ENCODE data around the gene ANK3.

ANK3 gene

GRCh38 chr10:60257767-60258428, 131.8 kb downstream of the ANK3 start:
- H2BK120ac ChIP-seq (ENCODE audit: insufficient read depth, low read length, poor library complexity), result no peak overlapping the region
- H3K4me1 ChIP-seq (ENCODE audit: control insufficient read depth in 1 of 2, insufficient read depth in 2 of 2, low read length in 2 of 2), result peaks cover 0 to 5% of the 10 kb centered on the region in 2 experiments
- no peak overlapping the region for H2AFZ ChIP-seq (ENCODE audit: insufficient read depth, low read length, poor library complexity)
- no peak overlapping the region for H3K23ac ChIP-seq (ENCODE audit: low read length)
- H2AK5ac ChIP-seq (ENCODE audit: low read length), result no peak overlapping the region
- H3K27me3 ChIP-seq (ENCODE audit: insufficient read depth, low read length), result no peaks in the 10 kb centered on the region
- H2BK12ac ChIP-seq (ENCODE audit: low read length), result no peak overlapping the region
- no peak overlapping the region for H4K8ac ChIP-seq (ENCODE audit: low read depth, low read length)
- no peaks in the 10 kb centered on the region for H3K79me1 ChIP-seq (ENCODE audit: low read length)
- H3K27ac ChIP-seq (ENCODE audit: low read depth, low read length), result no peak overlapping the region
- WGBS (ENCODE audit: extremely low coverage, insufficient coverage, insufficient read length), result no CpG with 5 or more reads among the region's 3 CpGs
- no peak overlapping the region for H4K91ac ChIP-seq (ENCODE audit: low read depth, low read length)
- H2BK5ac ChIP-seq (ENCODE audit: low read depth, low read length, poor library complexity), result no peak overlapping the region
- no peak overlapping the region for H3K4me3 ChIP-seq (ENCODE audit: low read depth, low read length)
- no peaks in the 10 kb centered on the region for H3K36me3 ChIP-seq (ENCODE audit: control insufficient read depth in 1 of 2, insufficient read depth in 2 of 2, low read length in 2 of 2)
- H3K9ac ChIP-seq (ENCODE audit: low read length), result no peak overlapping the region
- no peak overlapping the region for H3K4ac ChIP-seq (ENCODE audit: low read depth, low read length)
- no peaks in the 10 kb centered on the region for H3K79me2 ChIP-seq (ENCODE audit: control insufficient read depth, insufficient read depth, low read length, poor library complexity)
- H3K14ac ChIP-seq (ENCODE audit: low read length), result no peak overlapping the region
- no peak for DNase-seq
- H3K4me2 ChIP-seq (ENCODE audit: low read length), result no peak overlapping the region
- no peak overlapping the region for H4K12ac ChIP-seq (ENCODE audit: low read depth, low read length)
- no peaks in the 10 kb centered on the region for H3K9me3 ChIP-seq (ENCODE audit: insufficient read depth, low read depth, low read length)
- H3K18ac ChIP-seq (ENCODE audit: low read length), result no peak overlapping the region

- H3K36me3 ChIP-seq (ENCODE audit: control insufficient read depth in 1 of 2, insufficient read depth in 2 of 2, low read length in 2 of 2), result no peaks in the 10 kb centered on the region
- H2BK12ac ChIP-seq (ENCODE audit: low read length), result no peak overlapping the region
- no peaks in the 10 kb centered on the region for H3K9me3 ChIP-seq (ENCODE audit: insufficient read depth, low read depth, low read length)
- no peak overlapping the region for H3K14ac ChIP-seq (ENCODE audit: low read length)
- no peaks in the 10 kb centered on the region for H3K27me3 ChIP-seq (ENCODE audit: insufficient read depth, low read length)
- no peak overlapping the region for H3K4ac ChIP-seq (ENCODE audit: low read depth, low read length)
- no peak overlapping the region for H3K4me2 ChIP-seq (ENCODE audit: low read length)
- H4K8ac ChIP-seq (ENCODE audit: low read depth, low read length), result no peak overlapping the region
- no peak overlapping the region for H3K23ac ChIP-seq (ENCODE audit: low read length)
- no peak overlapping the region for H2AFZ ChIP-seq (ENCODE audit: insufficient read depth, low read length, poor library complexity)
- H3K79me2 ChIP-seq (ENCODE audit: control insufficient read depth, insufficient read depth, low read length, poor library complexity), result no peaks in the 10 kb centered on the region
- H3K27ac ChIP-seq (ENCODE audit: low read depth, low read length), result no peak overlapping the region
- no peak overlapping the region for H3K9ac ChIP-seq (ENCODE audit: low read length)
- no peak overlapping the region for H4K12ac ChIP-seq (ENCODE audit: low read depth, low read length)
- no peak overlapping the region for H2AK5ac ChIP-seq (ENCODE audit: low read length)
- H3K4me1 ChIP-seq (ENCODE audit: control insufficient read depth in 1 of 2, insufficient read depth in 2 of 2, low read length in 2 of 2), result no peaks in the 10 kb centered on the region
- H3K18ac ChIP-seq (ENCODE audit: low read length), result no peak overlapping the region
- no peak overlapping the region for H2BK120ac ChIP-seq (ENCODE audit: insufficient read depth, low read length, poor library complexity)
- DNase-seq, result no peak
- H2BK5ac ChIP-seq (ENCODE audit: low read depth, low read length, poor library complexity), result no peak overlapping the region
- no peak overlapping the region for H3K4me3 ChIP-seq (ENCODE audit: low read depth, low read length)
- no peaks in the 10 kb centered on the region for H3K79me1 ChIP-seq (ENCODE audit: low read length)
- no peak overlapping the region for H4K91ac ChIP-seq (ENCODE audit: low read depth, low read length)
Observed at GRCh38 chr10:60254776-60255175, 134.9 kb downstream of the ANK3 start.

DNA sequence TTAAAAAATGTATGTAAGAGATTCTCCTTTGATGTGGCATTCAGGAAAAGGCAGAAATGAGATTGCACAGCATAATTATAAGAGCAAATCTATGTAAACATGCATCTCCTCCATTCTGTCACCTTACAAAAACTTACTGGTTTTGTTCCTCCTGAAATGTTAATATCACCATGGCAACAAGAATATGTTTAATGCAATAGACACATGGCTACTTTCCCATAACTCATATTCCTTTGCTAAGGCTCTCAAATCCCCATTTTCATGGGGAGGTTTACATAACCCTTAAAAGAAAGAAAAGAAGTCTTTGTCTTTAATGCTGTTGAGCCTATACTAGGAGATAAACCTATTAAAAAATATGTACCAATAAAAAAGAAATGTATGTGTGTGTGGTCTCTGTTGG, 136.2 kb downstream of the ANK3 start:
- no peaks in the 10 kb centered on the region for H3K36me3 ChIP-seq (ENCODE audit: control insufficient read depth in 1 of 2, insufficient read depth in 2 of 2, low read length in 2 of 2)
- no peak overlapping the region for H3K9ac ChIP-seq (ENCODE audit: low read length)
- H3K27me3 ChIP-seq (ENCODE audit: insufficient read depth, low read length), result no peaks in the 10 kb centered on the region
- no peak overlapping the region for H2BK12ac ChIP-seq (ENCODE audit: low read length)
- H4K91ac ChIP-seq (ENCODE audit: low read depth, low read length), result no peak overlapping the region
- no peak overlapping the region for H3K27ac ChIP-seq (ENCODE audit: low read depth, low read length)
- no peaks in the 10 kb centered on the region for H3K79me2 ChIP-seq (ENCODE audit: control insufficient read depth, insufficient read depth, low read length, poor library complexity)
- H3K9me3 ChIP-seq (ENCODE audit: insufficient read depth, low read depth, low read length), result no peaks in the 10 kb centered on the region
- H3K79me1 ChIP-seq (ENCODE audit: low read length), result no peaks in the 10 kb centered on the region
- H3K23ac ChIP-seq (ENCODE audit: low read length), result no peak overlapping the region
- no peak overlapping the region for H2AK5ac ChIP-seq (ENCODE audit: low read length)
- no peaks in the 10 kb centered on the region for H3K4me1 ChIP-seq (ENCODE audit: control insufficient read depth in 1 of 2, insufficient read depth in 2 of 2, low read length in 2 of 2)
- no peak overlapping the region for H4K8ac ChIP-seq (ENCODE audit: low read depth, low read length)
- H2BK120ac ChIP-seq (ENCODE audit: insufficient read depth, low read length, poor library complexity), result no peak overlapping the region
- no peak overlapping the region for H3K4me3 ChIP-seq (ENCODE audit: low read depth, low read length)
- H3K14ac ChIP-seq (ENCODE audit: low read length), result no peak overlapping the region
- no peak overlapping the region for H3K4ac ChIP-seq (ENCODE audit: low read depth, low read length)
- no peak overlapping the region for H3K18ac ChIP-seq (ENCODE audit: low read length)
- DNase-seq, result no peak
- H2AFZ ChIP-seq (ENCODE audit: insufficient read depth, low read length, poor library complexity), result no peak overlapping the region
- no peak overlapping the region for H4K12ac ChIP-seq (ENCODE audit: low read depth, low read length)
- H3K4me2 ChIP-seq (ENCODE audit: low read length), result no peak overlapping the region
- no peak overlapping the region for H2BK5ac ChIP-seq (ENCODE audit: low read depth, low read length, poor library complexity)

GRCh38 chr10:60252688-60253087, 137.0 kb downstream of the ANK3 start:
- Histone ChIP-seq H3K9ac (ENCODE audit: low read length) (no peak overlapping the region), H3K4ac (ENCODE audit: low read depth, low read length) (no peak overlapping the region), H3K4me2 (ENCODE audit: low read length) (no peak overlapping the region), H4K91ac (ENCODE audit: low read depth, low read length) (no peak overlapping the region), H3K9me3 (ENCODE audit: insufficient read depth, low read depth, low read length) (no peaks in the 10 kb centered on the region), H3K27ac (ENCODE audit: low read depth, low read length) (no peak overlapping the region), H3K14ac (ENCODE audit: low read length) (no peak overlapping the region), H4K8ac (ENCODE audit: low read depth, low read length) (no peak overlapping the region), H3K4me1 (ENCODE audit: control insufficient read depth in 1 of 2, insufficient read depth in 2 of 2, low read length in 2 of 2) (no peaks in the 10 kb centered on the region), H3K36me3 (ENCODE audit: control insufficient read depth in 1 of 2, insufficient read depth in 2 of 2, low read length in 2 of 2) (no peaks in the 10 kb centered on the region), H2AFZ (ENCODE audit: insufficient read depth, low read length, poor library complexity) (no peak overlapping the region), H3K79me2 (ENCODE audit: control insufficient read depth, insufficient read depth, low read length, poor library complexity) (no peaks in the 10 kb centered on the region), H3K79me1 (ENCODE audit: low read length) (no peaks in the 10 kb centered on the region), H3K4me3 (ENCODE audit: low read depth, low read length) (no peak overlapping the region), H3K27me3 (ENCODE audit: insufficient read depth, low read length) (no peaks in the 10 kb centered on the region), H2BK120ac (ENCODE audit: insufficient read depth, low read length, poor library complexity) (no peak overlapping the region), H2BK12ac (ENCODE audit: low read length) (no peak overlapping the region), H2AK5ac (ENCODE audit: low read length) (no peak overlapping the region), H4K12ac (ENCODE audit: low read depth, low read length) (no peak overlapping the region), H2BK5ac (ENCODE audit: low read depth, low read length, poor library complexity) (no peak overlapping the region), H3K23ac (ENCODE audit: low read length) (no peak overlapping the region), H3K18ac (ENCODE audit: low read length) (no peak overlapping the region)
- no CpG with 5 or more reads among the region's 4 CpGs for WGBS (ENCODE audit: extremely low coverage, insufficient coverage, insufficient read length)
- DNase-seq, result no peak

All from trophoblast cell (in vitro differentiated cells and primary cell).